Measurements from ENCODE around the gene SH2D3A.
"Not testable (repeated sequence)": the region's sequence is repeated elsewhere in the genome, so short reads cannot be mapped to it uniquely, and the experiment has no call there.

SH2D3A gene

DNA sequence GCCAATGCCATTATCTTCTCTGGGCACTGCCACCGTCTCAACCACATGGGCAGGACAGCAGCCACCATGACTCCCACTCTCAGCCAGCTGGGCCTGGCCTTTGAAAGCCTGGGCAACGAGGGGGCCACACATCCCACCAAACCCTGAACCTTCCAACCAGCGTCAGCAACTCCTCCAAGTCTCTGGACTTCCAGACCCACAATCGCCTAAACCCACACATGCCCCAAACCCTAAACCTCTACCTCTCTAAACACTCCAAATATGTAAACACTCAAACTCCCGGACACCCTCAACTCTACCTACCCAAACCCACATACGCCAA is 47.7 kb downstream of the SH2D3A start:
- DNase-seq, result no peak

DNA sequence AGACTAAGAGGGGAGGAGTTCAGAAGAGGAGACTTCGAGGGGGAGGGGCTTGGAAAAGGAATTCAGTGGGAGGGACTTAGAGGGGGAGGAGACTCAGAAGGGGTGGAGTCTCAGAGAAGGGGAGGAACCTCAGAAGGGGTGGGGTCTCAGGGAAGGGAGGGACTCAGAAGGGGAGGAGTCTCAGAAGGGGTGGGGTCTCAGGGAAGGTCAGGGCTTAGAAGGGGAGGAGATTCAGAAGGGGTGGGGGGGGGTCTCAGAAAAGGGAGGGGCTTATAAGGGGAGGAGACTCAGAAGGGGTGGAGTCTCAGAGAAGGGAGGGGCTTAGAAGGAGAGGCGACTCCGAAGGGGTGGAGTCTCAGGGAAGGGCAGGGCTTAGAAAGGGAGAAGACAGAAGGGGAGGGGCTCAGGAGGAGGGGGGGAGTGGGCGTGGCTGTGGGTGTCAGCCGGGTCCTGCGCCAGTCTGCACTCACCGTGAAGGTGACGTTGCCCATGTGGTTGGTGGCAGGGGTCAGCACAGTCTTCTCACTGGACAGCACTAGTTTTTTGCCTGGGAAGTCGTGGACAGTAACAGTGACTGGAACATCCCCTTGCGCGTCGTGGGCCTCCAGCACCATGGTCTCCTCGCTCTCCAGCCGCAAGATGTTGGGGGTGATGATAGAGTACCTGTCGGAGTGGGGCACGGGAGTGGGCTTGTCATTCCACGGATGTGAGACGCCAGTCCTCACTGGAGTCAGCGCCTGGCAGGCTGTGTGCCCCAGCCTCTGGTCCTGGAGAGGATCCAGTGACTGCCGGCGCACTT is 48.3 kb downstream of the SH2D3A start:
- DNase-seq, result no peak

DNA sequence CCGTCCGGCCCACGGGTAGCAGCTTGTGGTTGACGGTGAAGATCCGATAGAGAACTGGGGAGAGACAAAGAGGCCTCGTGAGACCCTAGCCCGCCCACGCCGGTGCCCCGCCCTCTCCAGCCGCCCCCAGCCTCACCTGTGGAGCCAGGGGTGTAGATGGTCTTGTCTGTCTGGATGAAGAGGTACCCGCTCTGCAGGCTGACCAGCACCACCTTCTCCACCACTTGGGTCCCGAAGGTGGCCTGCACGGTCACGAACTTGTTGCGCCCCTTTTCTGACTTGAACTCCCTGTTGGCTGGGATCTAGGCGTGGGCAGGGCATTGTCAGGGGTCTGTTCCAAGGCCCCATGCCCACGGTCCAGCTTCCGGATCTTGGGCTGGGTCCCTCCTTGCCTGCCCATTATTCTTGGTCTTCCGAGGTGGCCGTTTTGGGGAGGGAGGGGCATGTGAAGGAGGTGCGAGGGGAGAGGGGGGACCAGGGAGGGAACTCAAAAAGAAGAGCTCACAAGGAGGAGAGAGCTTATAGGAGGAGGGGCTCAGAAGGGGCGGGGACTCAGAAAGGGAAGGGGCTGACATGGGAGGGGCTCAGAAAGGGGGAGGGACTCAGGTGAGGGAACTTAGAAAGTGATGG is 49.0 kb downstream of the SH2D3A start:
- DNase-seq, result no peak

DNA sequence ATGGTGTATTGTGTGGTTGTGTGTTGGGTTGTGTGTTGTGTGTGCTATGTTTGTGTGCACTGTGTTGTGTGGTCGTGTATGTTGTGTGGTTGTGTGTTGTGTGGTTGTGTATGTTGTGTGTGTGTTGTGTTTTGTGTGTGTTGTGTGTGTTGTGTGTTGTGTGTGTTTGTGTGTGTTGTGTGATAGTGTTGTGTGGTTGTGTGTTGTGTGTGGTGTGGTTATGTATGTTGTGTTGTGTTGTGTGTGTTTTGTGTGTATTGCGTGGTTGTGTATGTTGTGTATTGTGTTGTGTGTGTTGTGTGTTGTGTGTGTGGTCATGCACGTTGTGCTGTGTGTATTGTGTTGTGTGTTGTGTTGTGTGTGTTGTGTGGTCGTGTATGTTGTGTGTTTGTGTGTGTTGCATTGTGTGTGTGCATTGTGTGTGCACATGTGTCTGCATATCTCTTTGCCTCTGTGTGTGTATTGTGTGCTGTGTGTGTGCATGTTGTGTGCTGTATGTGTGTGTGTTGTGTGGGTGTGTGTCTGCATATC is 49.7 kb downstream of the SH2D3A start:
- DNase-seq, result no peak

DNA sequence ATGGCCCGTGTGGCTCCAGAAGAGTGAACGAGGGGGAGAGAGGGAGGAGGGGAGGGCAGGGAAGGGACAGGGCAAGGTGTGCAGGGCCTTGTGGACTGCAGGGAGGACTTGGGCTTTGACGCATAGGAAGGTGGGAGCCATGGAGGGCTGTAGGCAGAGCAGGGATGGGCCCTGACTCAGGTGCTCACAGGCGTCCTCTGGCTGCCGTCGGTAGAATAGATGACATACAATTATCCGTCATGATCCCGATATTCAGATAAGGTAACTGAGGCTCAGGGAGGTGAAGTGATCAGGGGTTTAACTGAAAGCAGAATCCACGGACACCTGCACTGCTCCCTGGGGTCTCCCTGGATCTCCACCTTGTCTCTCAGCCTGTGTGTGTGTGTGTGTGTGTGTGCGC is 50.2 kb downstream of the SH2D3A start:
- DNase-seq, result no peak

DNA sequence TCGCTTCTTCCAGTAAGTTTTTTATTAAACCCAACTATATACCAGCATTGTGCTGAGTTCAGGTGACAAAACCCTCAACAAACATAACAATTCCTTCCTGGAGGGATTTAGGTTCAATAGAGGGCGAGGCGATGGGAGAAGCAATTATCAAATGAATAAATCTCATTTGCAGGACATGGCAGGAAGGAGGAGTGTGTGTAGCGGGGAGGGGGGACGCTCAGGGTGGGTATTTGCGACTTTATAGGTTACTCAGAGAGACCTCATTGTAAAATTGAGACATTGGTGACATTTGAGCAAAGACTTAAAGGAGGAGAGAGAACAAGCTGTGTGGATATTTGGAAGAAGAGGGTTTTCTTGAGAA is 50.6 kb downstream of the SH2D3A start:
- DNase-seq, result no peak

DNA sequence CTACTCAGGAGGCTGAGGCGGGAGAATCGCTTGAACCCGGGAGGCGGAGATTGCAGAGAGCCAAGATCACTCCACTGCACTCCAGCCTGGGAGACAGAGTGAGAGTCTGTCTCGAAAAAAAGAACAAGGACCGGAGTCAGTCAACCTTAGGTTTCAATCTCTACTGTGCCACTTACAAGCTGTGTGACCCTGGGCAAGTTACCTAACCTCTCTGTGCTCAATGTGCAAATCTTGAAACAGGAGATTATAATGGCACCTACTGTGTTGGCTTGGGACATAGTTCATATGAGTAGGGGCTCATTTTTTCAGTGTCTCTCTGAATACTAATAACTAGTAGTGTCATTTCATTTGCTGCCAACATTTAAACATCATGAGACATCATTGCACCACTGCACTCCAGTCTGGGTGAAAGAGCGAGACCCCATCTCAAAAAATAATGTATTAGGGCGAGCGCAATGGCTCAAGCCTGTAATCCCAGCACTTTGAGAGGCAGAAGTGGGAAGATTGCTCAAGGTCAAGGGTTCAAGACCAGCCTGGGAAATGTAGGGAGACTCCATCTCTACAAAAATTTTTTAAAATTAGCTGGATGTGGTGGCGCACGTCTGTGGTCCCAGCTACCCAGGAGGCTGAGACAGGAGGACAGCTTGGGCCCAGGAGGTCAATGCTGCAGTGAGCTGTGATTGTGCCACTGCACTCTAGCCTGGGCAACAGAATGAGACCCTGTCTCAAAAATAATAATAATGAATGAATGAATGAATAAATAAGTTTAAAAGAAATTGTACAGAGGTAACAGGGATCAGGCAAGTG is 52.3 kb downstream of the SH2D3A start:
- no peak for DNase-seq

DNA sequence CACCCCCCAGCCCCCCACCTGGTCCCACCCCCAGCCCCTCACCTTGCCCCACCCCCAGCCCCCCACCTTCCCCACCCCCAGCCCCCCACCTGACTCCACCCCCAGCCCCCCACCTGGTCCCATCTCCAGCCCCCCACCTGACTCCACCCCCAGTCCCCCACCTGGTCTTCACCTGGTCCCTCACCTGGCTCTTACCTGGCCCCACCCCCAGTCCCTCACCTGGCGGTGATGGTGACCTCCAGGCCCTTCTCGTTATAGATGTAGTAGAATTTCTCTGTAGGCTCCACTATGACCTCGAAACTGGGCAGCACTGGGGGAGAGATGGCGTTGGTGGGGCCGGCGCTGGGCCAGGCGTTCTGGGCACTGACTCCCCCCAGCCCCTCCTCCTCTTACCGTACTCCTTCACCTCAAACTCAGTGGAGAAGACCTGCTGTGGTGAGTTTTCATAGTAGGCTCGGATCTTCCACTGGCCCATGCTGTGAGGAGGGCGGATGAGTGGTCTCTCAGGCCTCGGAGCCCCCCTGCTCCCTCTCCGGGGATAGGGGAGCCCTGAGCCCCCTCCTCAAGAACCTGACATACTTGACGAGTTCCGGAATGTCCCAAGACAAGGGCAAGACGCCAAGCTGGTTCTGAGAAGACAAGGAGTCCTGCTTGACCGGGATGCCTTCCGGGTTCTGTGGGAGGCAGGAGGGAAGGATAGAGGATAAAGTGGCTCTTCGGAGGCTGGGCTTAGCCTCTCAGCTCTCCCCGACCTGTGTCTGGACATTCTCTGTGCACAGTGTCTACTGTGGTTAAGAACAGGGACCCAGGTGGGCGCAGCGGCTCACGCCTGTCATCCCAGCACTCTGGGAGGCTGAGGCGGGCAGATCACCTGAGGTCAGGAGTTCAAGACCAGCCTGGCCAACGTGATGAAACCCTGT is 53.2 kb downstream of the SH2D3A start:
- no peak for DNase-seq

DNA sequence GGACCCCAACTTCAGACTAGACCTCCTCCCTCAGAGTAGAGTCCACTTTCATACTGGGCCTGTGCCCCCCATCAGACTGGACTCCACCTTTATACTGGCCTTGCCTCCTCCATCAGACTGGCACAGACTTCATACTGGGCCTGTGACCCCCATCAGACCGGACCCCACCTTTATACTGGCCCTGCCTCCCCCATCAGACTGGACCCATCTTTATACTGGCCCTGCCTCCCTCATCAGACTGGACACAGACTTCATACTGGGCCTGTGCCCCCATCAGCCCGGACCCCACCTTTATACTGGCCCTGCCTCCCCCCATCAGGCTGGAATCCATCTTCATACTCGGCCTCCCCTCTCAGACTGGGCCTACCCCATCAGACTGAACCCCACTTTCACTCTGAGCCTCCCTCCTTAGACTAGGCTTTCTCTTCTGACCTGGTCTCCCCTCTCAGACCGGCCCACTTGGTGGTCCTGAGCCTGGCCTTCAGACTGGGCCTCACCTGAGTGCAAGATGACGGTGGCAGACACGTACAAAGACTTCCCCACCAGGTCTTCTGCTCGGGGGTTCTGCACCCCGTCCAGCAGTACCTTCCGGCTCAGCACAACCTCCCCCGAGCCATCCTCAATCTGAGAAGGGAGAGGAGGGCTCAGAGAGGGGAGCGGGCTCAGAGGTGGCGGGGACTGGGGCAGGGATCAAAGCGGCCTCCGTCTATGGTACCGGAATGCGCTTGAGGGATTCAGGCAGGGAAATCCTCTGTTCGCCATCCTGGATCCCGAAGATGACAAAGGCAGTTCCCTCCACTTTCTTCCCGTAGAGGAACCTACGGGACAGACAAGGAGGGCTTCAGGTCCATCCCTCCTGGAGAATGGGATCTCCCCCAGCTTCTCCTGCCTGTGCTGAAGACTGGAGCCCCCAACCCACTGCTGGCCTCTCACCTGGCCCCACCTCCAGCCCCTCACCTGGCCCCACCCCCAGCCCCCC is 54.3 kb downstream of the SH2D3A start:
- DNase-seq, result no peak

DNA sequence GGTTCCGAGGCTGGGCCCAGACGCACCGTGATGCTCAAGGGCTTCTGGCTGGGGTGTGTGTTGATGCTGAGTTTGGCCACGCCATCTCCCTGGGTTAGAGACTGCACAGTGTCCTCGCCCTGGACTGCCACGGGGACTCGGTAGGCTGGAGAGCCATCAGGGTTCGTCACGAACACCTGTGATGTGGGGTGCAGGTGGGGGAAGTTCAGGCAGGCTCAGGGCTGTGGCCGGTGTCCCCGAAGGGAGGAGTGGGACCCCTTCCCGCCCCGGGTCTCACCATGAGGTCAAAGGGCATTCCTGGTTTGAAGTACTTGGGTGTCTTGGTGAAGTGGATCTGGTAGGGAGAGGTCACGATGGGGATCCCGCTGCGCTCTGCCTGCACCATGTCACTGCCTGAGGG is 55.0 kb downstream of the SH2D3A start:
- no peak for DNase-seq

DNA sequence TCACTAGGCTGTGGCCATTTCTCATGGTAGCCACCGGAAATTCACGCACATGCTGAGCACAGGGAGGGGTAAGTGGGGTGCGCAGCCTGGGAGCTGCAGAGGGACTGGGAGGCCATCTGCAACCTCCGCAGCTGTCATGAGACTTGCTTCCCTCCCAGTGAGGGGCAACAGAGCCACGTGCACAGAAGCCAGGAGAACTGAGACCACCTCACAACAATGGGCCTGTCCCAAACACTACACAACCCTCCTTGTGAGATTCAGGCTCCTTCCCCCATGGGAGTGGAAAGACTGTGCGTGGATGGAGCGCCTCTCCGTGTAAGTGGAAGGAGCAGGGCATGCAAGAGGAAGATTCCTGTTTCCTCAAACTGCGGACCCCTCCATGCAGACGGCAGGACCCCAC is 55.6 kb downstream of the SH2D3A start:
- no peak for DNase-seq

DNA sequence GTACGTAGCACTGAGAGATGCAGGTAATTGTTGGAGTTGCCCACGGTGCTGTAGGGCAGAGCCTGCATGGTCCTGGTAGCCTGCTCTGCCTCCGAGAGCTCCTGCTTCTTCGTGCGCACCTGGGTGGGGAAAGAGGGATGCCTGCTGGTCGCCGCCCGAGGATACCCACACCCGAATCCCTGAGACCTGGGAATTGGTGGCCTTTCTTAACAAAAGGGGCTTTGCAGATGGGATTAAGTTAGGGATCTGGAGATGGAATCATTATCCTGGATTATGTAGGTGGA is 56.2 kb downstream of the SH2D3A start:
- DNase-seq, result no peak

DNA sequence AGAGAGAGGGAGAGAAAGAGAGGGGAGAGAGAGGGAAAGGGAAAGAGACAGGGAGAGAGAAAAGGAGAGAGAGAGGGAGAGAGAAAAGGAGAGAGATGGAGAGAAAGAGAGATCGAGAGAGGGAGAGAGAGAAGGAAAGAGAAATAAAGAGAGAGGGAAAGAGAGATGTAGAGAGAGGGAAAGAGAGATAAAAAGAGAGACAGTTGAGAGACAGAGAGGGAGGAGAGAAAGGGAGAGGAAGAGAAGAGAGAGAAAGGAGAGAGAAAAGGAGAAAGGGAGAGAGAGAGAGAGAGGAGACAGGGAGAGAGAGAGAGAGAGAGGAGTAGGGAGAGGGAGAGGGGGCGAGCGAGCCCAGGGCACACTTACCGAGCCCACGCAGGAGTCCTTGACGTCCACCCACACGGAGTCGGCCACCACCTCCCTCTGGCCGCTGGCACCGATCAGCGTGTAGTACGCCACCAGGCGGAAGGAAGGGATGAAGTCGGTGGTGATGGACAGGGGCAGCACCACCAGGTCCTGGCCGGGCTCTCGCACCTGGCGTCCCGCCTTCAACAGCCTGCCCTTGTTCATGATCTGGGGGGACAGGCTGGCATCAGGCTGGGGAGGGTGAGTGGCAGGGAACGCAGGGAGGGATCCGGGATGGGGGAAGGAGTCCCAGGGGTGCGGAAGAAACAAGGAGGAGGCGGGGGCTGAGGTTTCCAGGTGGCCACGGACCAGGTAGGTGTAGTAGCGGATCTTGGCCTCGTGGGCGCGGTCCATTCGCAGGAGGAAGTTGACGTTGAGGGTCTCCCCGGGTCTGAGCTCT is 56.8 kb downstream of the SH2D3A start:
- no peak for DNase-seq

DNA sequence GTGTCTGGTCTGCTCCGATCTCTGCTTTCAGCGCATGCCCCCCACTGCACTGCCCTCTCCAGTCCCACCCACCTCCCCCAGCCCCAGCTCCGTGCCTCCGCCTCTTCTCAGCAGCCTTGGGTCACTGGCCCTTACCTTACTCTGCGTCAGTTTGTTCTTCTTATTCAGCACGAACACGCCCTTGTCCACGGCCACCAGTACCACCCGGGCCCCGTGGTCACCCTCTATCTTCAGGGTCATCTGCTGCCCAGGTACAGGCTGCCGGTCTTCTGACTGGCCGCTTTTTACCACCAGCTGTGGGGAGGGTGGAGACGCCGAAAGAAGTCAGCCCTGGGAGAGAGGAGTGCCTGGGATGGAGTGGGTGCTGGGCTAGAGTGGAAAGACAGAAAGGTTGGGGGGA is 57.7 kb downstream of the SH2D3A start:
- no peak for DNase-seq

DNA sequence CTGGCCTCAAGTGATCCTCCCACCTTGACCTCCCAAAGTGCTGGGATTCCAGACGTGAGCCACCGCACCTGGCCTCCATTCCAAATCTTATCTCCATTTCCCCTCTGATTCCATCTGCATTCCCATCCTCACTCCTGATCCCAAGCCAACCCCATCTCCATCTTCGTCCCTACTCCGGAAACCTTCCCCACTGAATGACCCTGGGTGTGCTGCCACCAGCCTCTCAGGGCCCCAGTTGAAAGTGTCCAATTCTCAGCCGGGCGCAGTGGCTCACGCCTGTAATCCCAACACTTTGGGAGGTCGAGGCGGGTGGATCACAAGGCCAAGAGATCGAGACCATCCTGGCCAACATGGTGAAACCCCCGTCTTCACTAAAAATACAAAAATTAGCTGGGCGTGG is 58.3 kb downstream of the SH2D3A start:
- DNase-seq, result not testable (repeated sequence)

DNA sequence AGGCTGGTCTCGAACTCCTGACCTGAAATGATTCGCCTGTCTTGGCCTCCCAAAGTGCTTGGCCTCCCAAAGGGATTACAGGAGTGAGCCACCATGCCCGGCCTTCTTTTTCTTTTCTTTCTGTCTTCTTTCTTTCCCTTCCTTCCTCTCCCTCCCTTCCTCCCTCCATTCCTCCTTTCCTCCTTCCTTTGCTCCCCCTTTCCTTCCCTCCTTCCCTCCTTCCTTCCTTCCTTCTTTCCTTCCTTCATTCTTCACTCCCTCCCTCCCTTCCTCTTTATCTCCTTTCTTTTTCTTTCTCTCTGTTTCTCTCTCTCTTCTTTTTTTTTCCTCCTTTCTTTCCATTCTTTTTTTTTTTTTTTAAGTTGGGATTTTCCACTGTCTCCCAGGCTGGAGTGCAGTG is 58.9 kb downstream of the SH2D3A start:
- DNase-seq, result no peak

DNA sequence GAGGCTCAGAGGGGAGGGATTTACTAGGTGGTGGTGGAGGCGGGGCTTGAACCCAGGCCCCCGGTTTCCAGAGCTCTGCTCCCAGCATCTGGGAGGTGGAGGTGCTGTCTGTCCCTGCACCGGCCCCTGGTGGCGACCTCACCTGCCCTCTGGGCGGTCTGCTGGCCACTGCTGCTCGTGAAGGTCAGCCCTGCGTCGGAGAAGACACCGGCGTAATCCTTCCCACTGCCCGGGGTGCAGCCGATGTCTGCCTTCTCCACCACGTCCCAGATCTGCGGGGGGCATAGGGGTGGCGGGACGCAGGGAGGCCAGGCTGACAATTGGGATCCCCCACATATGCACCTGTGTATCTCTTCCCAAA is 59.6 kb downstream of the SH2D3A start:
- no peak for DNase-seq

DNA sequence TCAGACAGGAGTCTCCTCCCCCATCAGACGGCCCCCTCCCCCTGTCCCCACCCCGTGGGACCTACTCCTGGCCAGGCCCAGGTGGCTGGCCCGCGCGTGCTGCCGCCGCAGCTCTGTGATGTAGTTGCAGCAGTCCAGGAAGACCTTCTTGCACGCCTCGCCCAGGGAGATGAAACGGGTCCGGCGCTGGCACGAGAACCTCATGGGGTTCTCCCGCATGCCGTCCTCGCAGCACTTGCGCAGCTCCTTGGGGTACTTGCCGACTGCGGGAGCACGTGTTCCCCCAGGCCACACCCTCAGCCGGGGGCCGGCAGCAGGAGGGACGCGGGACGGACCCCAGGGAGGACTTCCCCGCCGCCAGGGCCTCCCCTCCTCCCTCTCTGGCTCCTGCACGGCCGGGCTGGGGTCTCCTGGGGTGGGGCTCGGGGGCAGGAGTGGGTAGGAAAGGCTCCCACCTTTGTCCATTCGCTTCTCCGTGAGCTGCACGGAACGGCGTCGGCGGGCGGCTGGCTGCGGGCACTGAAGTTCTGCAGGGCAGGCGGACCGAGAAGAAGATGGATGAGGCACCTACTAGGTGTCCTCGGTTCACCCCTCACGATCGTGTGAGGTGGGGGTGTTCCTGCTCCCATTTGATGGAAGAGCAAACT is 60.1 kb downstream of the SH2D3A start:
- no peak for DNase-seq

DNA sequence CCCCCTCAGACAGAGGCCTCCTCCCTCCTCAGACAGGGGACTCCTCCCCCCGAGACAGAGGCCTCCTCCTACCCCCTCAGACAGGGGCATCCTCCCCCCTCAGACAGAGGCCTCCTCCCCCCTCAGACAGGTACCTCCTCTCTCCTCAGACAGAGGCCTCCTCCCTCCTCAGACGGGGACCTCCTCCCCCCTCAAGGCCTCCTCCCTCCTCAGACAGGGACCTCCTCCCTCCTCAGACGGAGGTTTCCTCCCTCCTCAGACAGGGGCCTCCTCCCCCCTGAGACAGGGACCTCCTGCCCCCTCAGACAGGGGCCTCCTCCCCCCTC is 60.6 kb downstream of the SH2D3A start:
- DNase-seq, result no peak

DNA sequence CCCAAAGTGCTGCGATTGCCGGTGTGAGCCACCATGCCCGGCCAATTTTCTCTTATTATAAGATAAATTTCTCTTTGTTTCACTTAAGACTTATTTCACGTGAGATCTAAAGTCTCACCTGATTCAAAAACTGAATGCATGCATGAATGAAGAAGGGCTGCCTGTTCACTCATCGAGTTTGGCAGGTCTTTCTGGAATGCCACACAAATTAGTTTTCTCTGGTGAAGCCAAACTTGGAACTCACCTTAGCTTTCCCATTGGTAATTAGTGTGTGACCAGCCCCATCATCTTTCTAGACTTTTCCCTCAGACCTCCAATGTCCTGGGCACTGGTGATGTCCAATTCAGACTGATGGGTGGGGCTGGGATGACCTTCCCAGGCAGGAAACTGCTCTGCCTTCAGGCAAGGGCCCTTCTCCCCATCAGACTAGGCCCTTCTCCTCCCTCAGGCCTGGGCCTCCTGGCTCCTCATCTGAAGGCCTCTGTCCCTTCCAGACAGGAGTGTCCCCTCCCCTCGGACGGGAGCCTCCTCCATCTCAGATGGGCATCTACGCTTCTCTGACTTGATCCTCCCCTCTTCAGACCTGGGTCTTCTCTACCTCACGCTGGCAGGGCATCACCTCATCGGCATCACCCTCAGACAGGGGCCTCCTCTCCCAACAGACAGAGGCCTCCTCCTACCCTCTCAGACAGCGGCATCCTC is 61.2 kb downstream of the SH2D3A start:
- DNase-seq, result no peak
